OCI-LY7 (cell line): Measurements from ENCODE around the gene GRIA4. TPM values are rescaled to one million over a fixed set of nuclear protein-coding genes. Genes with fewer than 3 reads are reported as not detected.

Experiments used
- BruUV-seq: library from RNA; stranded (reverse); fragments of 400-500 nt; replicated peaks from 2 replicates; lab custom pipeline; 2021; lab: Mats Ljungman, UMichigan
- CTCF ChIA-PET: fragments of 300-600 bp; sonication (Branson Sonifier 250); formaldehyde crosslinking; loops from one replicate; lab custom pipeline; 2022; ENCODE audit warnings: antibody characterized with exemption; ENCODE audit not compliant: unreplicated experiment; lab: Charles Lee
- POLR2A ChIA-PET: fragments of 300-600 bp; sonication (Branson Sonifier 250); formaldehyde crosslinking; loops from one replicate; lab custom pipeline; 2022; ENCODE audit warnings: antibody characterized with exemption; lab: Charles Lee
- DNase-seq: peaks from one replicate; pipeline ENCODE4 v3.0.0-alpha.2; 2015; ENCODE audit warnings: low spot score
- H2AFZ ChIP-seq: fragments of 200-600 bp; sonication (generic), shearing (Covaris generic); 2 replicates; pipeline ENCODE4 v1.6.1; 2014; ENCODE audit warnings: mild to moderate bottlenecking, antibody characterized with exemption, low read length, moderate library complexity
- H3K27ac ChIP-seq: fragments of 200-600 bp; sonication (generic); 2 replicates; pipeline ENCODE4 v1.5.1; 2014; ENCODE audit warnings: mixed run types, low read depth, mild to moderate bottlenecking, moderate library complexity, low read length, inconsistent platforms; ENCODE audit not compliant: poor library complexity, severe bottlenecking
- H3K36me3 ChIP-seq: fragments of 200-600 bp; sonication (generic); 2 replicates; pipeline ENCODE4 v1.6.1; 2014; ENCODE audit warnings: mild to moderate bottlenecking, antibody characterized with exemption, low read length, moderate library complexity, mixed read lengths; ENCODE audit not compliant: insufficient read depth
- H3K4me1 ChIP-seq: fragments of 200-600 bp; sonication (generic); 2 replicates; pipeline ENCODE4 v1.5.1; 2014; ENCODE audit warnings: mild to moderate bottlenecking, low read length; ENCODE audit not compliant: insufficient read depth, poor library complexity, severe bottlenecking
- H3K4me2 ChIP-seq: fragments of 200-600 bp; sonication (generic); 2 replicates; pipeline ENCODE4 v1.6.1; 2014; ENCODE audit warnings: mild to moderate bottlenecking, low read length
- H3K4me3 ChIP-seq: fragments of 200-600 bp; sonication (generic); 2 replicates; pipeline ENCODE4 v1.5.1; 2014; ENCODE audit warnings: mild to moderate bottlenecking, low read depth, low read length; ENCODE audit not compliant: poor library complexity, severe bottlenecking
- H3K79me2 ChIP-seq: fragments of 200-600 bp; sonication (generic); 2 replicates; pipeline ENCODE4 v1.6.1; 2016; ENCODE audit warnings: low read depth, mild to moderate bottlenecking, low read length, moderate library complexity, mixed read lengths; ENCODE audit not compliant: insufficient read depth
- H3K9me2 ChIP-seq: fragments of 200-600 bp; sonication (generic); 2 replicates; pipeline ENCODE4 v1.6.1; 2016; ENCODE audit warnings: mild to moderate bottlenecking, low read length, mixed read lengths; ENCODE audit not compliant: insufficient read depth
- H3K9me3 ChIP-seq: fragments of 200-600 bp; sonication (generic); 2 replicates; pipeline ENCODE4 v1.6.1; 2014; ENCODE audit warnings: mild to moderate bottlenecking, mixed run types, low read length, mixed read lengths
- H4K20me1 ChIP-seq: fragments of 200-600 bp; sonication (generic); 2 replicates; pipeline ENCODE4 v1.6.1; 2014; ENCODE audit warnings: mild to moderate bottlenecking, antibody characterized with exemption, low read length, moderate library complexity, mixed read lengths; ENCODE audit not compliant: insufficient read depth
- EZH2phosphoT487 ChIP-seq: fragments of 200-600 bp; sonication (generic); IDR thresholded peaks from 2 replicates; pipeline ENCODE4 v1.6.1; 2018; ENCODE audit warnings: low read depth, borderline replicate concordance, mild to moderate bottlenecking, mixed run types, antibody characterized with exemption, low read length, moderate library complexity, mixed read lengths
- intact Hi-C: fragments of 100-400 bp; cut with micrococcal nuclease; formaldehyde crosslinking; loops from one replicate; pipeline ENCODE4 v1.10.0; 2022; ENCODE audit not compliant: unreplicated experiment
- total RNA-seq, 2 experiments: library from RNA; depleted of rRNA in 1 of 2; stranded (reverse); fragments of >200 nt in 1 of 2; shearing (Covaris generic) in 1 of 2; gene quantifications; 2 replicates each; pipeline ENCODE4 v1.2.3, GENCODE V29; 2014 to 2022
- TF ChIP-seq, protein P1 (sequence below): fragments of 200-600 bp; sonication (generic); conservative IDR thresholded peaks from 2 replicates; pipeline ENCODE4 v1.5.1; 2014; ENCODE audit warnings: mild to moderate bottlenecking, antibody characterized with exemption, low read length, moderate library complexity, mixed read lengths

Gene GRIA4
- total RNA-seq, 2 experiments from 2014 or later, result not detected

DNA sequence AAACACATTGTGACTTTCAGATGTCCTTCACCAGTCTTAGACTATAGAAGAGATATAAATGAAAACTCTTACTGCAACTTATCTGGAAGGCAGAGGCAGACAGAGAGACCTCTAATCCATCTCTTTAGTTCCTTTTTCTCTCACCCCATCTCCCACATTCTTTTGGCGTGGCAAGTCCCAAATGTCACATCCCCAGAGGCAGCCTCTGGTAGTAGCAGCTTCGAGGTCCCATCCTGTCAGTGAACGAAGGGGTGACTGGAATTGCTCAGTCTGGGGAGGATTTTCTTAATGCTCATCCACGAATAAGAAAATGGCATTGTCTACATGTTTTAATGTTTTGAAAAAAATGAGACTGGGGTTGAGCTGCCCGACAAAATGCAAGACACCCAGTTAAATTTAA, 201.4 kb downstream of the GRIA4 start:
- intact Hi-C loops, result no loop called here
- Histone ChIP-seq H3K9me2 (no peaks in the 10 kb centered on the region), H3K36me3 (no peaks in the 10 kb centered on the region), H3K27ac (no peak overlapping the region), H4K20me1 (no peaks in the 10 kb centered on the region), H3K9me3 (no peaks in the 10 kb centered on the region), H3K4me1 (no peaks in the 10 kb centered on the region), H2AFZ (no peak overlapping the region), H3K4me2 (no peak overlapping the region), H3K4me3 (no peak overlapping the region), H3K79me2 (no peaks in the 10 kb centered on the region)
- TF ChIP-seq EZH2phosphoT487, result no peak
- TF ChIP-seq, protein P1, sequence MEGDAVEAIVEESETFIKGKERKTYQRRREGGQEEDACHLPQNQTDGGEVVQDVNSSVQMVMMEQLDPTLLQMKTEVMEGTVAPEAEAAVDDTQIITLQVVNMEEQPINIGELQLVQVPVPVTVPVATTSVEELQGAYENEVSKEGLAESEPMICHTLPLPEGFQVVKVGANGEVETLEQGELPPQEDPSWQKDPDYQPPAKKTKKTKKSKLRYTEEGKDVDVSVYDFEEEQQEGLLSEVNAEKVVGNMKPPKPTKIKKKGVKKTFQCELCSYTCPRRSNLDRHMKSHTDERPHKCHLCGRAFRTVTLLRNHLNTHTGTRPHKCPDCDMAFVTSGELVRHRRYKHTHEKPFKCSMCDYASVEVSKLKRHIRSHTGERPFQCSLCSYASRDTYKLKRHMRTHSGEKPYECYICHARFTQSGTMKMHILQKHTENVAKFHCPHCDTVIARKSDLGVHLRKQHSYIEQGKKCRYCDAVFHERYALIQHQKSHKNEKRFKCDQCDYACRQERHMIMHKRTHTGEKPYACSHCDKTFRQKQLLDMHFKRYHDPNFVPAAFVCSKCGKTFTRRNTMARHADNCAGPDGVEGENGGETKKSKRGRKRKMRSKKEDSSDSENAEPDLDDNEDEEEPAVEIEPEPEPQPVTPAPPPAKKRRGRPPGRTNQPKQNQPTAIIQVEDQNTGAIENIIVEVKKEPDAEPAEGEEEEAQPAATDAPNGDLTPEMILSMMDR, result no peak
- no TSS peak for BruUV-seq
- ChIA-PET POLR2A (no interaction called here), CTCF (no interaction called here)
- no peak for DNase-seq

DNA sequence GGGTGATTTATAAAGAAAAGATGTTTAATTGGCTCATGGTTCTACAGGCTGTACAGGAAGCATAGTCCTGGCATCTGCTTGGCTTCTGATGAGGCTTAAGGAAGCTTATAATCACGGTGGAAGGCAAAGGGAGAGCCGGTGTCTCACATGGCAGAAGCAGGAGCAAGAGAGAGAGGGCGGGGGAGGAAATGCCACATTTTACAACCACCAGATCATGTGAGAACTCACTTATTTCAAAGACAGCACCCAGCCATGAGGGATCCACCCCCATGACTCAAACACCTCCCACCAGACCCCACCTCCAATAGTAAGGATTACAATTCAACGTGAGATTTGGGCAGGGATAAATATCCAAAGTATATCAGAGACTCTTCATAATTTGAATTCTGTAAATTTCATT, 211.5 kb downstream of the GRIA4 start:
- POLR2A ChIA-PET, result no interaction called here
- Histone ChIP-seq H3K9me2 (no peaks in the 10 kb centered on the region), H2AFZ (no peak overlapping the region), H3K79me2 (no peaks in the 10 kb centered on the region), H4K20me1 (no peaks in the 10 kb centered on the region), H3K4me2 (no peak overlapping the region), H3K36me3 (no peaks in the 10 kb centered on the region), H3K9me3 (no peaks in the 10 kb centered on the region), H3K4me1 (no peaks in the 10 kb centered on the region), H3K27ac (no peak overlapping the region), H3K4me3 (no peak overlapping the region)
- no peak for DNase-seq
- TF ChIP-seq EZH2phosphoT487, result no peak
- TF ChIP-seq, protein P1, result no peak
- intact Hi-C loops, result no loop called here
- BruUV-seq, result no TSS peak
- CTCF ChIA-PET, result no interaction called here

DNA sequence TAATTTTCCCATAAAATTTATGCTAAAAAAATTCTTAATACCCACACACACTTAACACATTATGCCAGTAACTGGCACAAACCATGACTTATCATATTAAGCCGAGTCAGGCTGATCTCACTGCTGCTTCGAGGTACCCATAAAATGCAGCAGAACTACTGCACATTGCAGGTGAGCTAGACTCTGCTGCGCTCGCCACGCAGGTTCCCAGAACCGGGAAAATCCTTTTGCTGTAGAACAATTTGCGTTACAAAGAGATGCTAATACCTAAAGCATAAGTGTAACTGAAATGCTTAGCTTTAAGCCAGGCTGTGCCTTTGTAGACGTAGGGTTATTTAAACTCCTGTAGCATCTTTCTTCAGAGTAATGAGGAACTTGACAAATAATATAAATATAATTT, 211.9 kb downstream of the GRIA4 start:
- no peaks in the 10 kb centered on the region for H4K20me1 ChIP-seq
- no TSS peak for BruUV-seq
- H2AFZ ChIP-seq, result no peak overlapping the region
- H3K4me3 ChIP-seq, result no peak overlapping the region
- no peaks in the 10 kb centered on the region for H3K79me2 ChIP-seq
- H3K27ac ChIP-seq, result no peak overlapping the region
- no peaks in the 10 kb centered on the region for H3K4me1 ChIP-seq
- no peak for TF ChIP-seq EZH2phosphoT487
- TF ChIP-seq, protein P1, result no peak
- intact Hi-C loops, result no loop called here
- DNase-seq, result no peak
- H3K4me2 ChIP-seq, result no peak overlapping the region
- ChIA-PET CTCF (no interaction called here), POLR2A (no interaction called here)
- no peaks in the 10 kb centered on the region for H3K36me3 ChIP-seq
- no peaks in the 10 kb centered on the region for H3K9me3 ChIP-seq
- H3K9me2 ChIP-seq, result no peaks in the 10 kb centered on the region
